ENCODE data around the gene IFNK. TPM values are rescaled to one million over a fixed set of nuclear protein-coding genes. Genes with fewer than 3 reads are reported as not detected.

Gene IFNK
- total RNA-seq, 1 experiment from 2014 or later: not detected

DNA sequence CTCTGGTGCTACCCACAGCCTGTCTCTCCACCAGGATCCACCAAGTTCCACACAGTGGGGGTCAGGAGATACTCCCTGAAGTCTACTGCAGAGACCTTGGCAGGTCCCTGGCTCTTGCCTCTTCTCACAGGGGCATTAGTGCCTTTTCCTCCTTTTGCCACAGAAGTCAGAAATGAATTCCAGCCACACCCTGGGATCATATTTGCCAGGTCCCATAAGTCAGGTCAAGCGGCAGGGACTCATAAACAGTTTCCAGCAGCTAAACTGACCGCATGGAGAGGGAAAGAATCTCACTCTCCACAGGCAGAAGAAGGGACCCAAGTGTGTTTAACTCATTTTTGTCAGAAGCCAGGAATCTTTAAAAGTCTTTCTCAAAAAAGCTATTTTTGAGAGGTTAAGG is 13.3 kb upstream of the IFNK start:
- no peak for DNase-seq (ENCODE audit: extremely low read depth, low read depth)

DNA sequence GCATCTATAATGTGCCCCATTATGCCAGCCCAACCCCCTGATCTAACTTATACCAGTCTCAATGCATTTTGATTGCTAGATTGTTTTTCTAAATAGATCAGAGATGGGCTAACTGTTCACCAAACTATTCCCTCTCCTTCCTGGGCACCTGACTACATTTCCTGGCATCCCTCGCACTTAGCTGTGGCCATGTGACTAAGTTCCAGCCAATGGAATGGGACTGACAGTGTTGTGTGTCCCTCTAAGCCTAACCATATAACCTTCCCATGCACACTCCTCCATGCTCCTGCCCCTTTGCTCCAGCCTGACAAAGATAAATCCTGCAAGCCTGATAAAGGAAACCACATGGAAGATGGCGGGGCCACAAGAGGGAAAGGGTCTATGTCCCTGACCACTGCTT is 12.3 kb upstream of the IFNK start:
- no peak for DNase-seq (ENCODE audit: extremely low read depth, low read depth)

DNA sequence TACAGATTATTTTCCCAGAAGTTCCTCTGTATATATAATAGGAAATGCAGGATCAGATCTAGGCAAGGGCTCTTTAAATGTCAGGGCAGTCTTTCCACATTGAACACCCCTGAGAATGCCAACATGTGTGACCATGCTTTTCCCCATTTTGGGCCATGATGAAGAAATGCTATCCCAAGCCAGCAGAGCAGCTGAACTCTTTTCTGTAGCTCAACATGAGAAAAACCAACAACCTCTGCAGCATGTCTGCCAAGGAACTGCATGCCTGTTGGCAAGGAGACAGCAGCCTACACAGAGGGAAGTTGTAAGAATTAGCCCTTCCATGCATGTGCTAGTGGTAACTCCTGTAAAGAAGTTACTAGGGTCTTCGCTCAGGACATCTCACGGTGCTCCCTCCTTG is 9.5 kb upstream of the IFNK start:
- no peak for DNase-seq (ENCODE audit: extremely low read depth, low read depth)

DNA sequence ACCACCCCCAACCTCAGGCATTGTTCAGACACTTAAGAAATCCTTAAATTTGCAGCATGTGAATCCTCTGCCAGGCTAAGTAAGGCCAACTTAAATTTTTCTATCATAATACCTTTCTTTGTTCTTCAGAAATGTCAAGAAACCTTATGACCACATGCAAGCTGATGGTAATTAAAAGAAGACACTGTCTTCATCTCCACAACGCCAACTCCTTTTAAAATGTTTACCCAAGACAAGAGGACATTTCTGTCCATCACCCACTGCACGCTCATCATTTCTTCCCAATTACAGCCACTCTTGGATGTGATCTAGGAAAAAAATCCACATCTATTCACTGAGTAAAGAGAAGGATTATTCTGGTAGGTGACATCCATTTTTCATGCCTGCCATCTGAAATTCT is 6.1 kb upstream of the IFNK start:
- no peak for DNase-seq (ENCODE audit: extremely low read depth, low read depth)

DNA sequence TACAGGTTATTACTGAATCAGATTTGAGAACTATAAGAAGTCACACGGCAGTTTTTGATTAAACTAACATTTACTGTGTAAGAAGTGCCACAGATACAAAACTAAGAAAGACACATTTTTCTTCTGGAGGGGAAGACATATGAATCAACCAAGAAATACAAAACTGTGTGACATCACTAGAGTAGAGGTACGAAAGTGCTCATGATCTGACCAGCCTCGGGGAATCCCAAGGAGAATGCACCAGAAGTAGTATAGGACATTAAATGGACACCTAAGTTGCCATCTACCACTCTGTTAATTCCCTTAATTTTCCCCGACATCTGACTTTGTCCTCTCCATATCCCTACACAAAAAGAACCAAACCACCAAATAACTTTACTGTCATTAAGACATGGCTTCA is 5.3 kb upstream of the IFNK start:
- DNase-seq (ENCODE audit: extremely low read depth, low read depth): no peak

DNA sequence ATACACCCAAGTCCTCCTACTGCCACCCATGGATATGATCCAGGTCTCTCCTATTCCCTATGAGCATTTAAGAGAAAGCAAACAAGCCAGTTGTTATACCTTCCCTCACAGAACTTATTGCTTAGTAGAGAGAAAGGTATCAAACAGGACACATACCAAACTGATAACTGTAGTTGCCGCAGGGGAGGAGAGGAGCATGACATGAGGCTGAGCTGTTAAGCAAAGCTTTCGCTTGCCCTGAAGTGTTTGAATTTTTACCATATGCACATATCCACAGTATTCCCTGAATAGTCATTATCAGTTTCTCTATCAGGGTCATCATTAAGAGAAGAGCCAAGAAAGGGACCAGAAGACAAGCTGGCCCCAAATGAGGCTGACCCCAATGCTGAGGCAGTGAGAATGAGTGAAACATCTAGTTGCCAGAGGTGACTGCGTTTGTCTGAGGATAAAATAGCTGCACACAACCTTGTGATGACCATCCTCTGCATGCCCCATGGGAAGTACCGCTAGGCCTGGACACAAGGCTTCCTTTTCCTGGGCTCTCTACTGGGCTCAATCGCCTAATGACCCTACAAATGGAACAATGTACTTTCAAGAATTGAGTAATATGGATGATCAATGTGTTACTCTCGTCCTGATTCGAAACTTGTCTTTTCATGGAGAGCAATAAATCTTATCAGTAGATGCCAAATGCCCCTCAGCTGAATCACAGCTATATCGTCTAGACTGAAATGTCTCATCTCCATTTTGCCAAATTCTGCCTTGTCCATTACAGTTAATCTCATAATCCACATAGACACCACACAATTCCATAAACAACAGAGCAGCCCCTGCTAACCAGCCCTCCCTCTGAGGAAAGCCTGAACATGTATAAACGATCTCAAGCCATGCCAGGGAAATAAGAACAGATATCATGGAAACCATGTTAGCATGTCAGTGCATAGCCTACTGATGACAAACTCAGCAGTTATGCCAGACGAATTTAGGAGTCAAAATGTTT is 4.3 kb upstream of the IFNK start:
- no peak for DNase-seq (ENCODE audit: extremely low read depth, low read depth)

DNA sequence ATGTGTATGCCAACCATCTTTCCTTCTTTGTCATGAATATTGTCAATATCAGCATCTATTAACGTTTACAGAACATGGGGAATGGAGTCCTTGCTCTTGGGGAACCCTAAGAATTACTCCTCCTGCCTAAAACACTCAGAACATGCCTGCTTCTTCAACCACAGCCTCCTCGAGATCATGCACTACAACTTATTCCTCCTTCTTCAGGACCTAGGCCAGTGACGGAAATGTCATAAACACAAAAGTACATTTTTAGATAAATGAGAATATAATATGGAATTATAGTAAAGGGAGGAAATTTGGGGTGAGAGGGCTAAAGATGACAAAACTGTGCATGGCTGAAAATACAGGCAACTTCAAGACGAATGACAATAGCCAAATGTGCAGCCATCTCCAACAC is 3.1 kb upstream of the IFNK start:
- DNase-seq (ENCODE audit: extremely low read depth, low read depth): no peak

DNA sequence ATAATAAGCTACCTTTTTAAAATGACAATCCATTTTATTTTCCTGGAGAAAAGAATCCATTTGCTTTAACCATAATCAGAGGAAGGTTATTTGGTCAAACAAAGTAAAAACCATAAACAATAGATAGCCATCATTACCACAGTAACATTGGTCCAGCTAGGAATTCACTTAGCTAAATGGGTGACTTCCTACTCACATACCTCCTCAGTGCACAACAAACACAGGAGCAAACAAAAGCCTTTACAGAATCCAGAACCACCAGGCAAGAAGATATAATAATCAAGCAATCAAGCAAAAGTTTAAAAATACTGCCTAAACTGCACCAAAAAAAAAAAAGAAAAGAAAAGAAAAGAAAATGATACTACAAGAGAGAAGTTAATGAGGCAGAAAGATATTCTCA is 949 bp upstream of the IFNK start:
- DNase-seq (ENCODE audit: extremely low read depth, low read depth): no peak

DNA sequence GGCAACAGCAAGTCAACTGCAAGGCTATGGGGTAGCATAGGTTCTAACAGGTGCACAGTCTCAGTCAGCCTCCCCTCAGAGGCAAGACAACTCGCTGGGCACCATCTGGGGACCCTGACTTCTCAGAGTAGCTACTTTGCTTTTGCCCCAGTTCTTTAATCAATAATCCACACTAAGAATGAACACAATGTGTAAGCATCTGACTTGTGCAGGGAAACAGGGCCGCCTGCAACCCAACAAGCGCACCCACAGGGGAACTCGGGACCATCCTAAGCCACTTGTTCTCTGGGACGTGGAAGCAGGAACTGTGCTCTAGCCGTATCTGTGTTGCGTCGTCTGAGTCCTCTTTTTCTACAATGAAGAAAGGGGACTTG is 3.6 kb downstream of the IFNK start:
- no peak for DNase-seq (ENCODE audit: extremely low read depth, low read depth)

DNA sequence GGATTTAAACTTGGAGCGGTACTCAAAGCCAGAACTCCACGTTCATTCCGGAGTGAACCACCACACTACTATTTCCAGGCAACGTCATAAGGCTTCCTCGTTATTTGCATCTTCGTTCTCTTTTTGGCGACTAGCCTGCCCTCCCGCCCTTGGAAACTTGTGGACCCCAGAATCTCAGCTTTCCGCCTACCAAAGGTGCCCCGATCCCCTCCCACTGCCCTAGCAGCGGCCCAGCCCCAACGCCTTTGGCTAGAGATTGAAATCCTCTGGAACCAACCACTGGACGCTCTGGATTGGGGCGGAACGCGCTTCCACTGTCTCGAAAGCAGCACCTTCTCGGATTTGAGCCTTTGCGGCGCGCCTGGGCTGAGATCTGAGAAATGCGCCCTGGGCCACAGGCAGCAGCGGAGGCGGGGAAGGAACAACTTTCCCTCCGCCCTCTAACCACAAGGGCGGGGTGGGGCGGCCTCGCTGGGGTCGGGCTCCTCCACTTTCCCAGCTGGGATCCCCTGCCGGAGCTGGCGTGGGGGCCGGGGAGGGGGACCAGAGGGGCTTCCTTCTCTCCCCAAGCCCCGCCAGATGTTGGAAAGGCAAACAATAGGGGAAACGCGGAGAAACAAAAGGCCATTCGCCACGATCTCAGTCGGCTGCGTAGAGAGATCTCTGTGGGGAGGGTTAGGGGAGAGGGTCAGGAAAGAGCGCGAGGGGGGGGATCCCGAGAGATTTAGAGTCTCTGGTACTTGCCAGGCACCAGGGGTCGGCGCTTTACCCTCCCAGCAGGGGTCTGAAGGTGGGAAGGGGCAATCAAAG is 4.2 kb downstream of the IFNK start:
- DNase-seq (ENCODE audit: extremely low read depth, low read depth): no peak

DNA sequence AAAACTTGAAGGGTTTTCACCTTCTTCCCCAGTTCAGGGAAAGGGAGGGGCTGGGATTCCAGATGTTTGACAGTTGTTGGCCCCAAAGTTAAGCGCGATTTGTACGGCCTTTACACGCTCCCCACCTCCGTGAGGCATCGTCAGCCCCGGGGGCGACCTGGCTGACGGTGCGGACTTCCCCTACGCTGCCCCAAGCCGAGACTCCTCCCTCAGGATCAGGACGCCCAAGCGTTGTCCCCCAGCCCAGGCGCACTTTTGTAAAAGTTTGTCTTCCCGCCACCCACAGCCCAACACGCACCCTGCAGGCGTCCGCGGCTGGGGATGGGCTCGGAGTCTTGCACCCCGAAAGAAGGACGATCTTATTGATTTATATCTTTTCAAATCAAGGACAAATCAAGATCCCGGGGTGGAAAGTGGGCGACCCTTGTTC is 4.8 kb downstream of the IFNK start:
- no peak for DNase-seq (ENCODE audit: extremely low read depth, low read depth)

DNA sequence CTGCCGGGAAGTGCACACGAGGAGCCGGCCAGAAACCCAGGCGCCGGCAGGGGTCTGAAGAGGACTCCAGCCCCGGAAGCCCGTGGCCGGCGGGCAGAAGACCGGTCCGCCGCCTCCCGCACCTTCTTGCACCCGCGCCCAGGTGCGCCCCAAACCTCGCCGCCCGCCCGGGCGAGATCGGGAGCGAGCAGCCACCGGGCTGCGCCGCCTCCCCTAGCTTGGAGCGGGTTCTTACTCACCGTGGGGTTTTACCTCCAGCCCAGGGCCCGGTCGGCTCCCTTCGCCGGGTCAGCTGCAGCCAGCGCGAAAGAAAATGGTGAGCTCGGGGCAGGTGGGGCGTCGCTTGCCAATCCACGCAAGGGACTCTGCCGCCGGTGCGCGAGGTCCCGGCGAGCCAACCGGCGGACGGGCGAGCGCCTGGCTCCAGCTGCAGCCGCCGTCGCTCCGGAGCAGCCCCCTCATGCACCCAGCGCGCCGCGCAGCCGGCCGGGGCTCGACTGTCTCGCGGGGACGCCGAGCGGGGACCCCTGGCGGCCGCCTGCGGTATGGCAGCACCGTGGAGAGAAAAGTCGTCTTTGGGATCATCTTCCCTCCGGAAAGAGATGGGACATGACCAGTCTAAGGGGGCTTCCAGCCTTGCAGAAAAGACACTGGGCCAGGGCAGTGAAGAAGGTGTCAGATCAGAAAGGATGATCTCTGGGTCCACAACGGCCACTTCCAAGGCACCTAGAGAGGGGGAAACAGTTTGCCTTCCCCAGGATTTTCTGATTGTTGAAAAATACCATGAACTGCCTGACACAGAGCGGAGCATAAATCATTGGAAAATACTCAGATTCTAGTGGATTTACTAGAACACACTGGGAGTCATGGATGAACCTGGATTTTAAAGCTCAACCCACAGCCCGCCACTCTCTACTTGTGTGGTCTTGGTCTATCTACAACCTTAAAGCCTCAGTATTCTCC is 5.5 kb downstream of the IFNK start, which contains the start of gene MOB3B:
Gene MOB3B, minus strand, starts transcription at position 499 of the 963 bp plus-strand sequence. CDS start 74,264 bp downstream, outside the sequence.
- peak; percentile 15 for DNase-seq (ENCODE audit: extremely low read depth, low read depth)

DNA sequence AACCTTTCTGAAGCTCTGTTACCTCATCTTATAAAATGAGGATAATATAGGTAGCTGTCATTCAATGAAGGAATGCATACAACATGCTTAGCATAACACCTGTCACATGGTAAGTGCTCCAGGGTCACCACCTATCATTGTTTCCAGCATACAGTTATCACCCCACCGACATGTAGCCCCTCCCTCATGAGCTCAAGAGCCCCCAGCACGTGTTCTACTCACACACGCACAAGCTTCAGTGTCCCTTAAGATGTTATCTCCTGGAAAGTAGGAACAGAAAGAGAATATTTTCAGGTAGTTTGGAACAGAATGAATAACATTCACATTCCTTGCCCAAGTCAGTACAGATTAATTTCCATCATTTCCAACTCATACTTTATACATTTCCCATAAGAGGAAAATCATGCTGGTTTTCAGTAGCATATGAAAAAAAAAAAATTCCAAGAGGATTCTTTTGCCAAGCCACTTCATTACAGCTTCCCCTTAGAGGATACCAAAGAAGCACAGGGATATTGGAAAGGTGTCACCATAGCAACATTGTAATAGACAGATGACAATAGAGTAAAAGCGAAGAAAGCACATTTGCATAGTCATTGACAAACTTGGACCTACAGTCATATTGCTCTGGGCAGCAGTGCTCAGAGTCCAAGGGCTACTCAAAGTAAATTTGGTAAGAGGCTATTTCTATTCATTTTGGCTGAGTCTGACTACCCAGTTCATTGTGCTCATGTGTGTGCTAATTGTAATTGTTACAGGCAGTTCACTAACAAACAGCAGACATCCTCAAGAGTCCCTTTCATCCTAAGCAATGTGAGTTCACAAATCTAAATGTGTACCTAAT is 7.0 kb downstream of the IFNK start:
- DNase-seq (ENCODE audit: extremely low read depth, low read depth): no peak

DNA sequence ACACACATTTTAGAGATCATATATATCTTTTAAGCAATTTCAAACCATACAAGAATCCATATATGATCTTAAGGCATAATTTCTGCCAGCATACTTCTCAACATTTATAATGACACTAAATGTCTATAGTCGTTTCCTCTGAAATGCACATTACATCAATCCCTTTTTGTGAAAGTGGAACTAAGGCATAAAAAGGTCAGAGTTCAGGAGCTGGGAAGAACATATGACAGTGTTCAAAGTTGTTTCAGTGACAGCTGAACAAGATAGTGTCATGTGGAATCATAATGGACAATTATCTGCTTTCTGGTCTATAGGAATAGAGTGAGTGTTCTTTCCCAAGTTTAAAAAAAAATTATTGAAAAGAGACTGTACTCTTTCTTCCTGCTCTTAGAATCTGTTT is 8.0 kb downstream of the IFNK start:
- no peak for DNase-seq (ENCODE audit: extremely low read depth, low read depth)

DNA sequence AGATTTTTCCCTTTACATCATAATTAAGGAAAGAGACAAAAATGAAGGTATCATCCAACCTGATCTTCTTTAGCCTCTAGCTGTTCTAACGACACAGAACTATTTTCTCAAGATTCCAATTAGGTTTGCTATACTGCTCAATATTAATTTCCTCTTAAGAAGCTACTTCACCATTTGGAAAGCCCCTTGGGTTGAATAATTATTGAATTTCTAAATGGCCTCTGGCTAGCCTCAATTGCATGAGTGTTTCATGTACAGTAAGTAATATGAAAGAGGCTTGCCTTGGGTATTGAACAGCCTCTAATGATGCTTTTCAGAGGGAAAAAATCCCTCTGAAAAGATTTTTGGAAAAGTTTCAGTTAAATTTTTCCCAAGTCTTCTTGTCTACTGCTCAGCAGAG is 9.2 kb downstream of the IFNK start:
- no peak for DNase-seq (ENCODE audit: extremely low read depth, low read depth)

DNA sequence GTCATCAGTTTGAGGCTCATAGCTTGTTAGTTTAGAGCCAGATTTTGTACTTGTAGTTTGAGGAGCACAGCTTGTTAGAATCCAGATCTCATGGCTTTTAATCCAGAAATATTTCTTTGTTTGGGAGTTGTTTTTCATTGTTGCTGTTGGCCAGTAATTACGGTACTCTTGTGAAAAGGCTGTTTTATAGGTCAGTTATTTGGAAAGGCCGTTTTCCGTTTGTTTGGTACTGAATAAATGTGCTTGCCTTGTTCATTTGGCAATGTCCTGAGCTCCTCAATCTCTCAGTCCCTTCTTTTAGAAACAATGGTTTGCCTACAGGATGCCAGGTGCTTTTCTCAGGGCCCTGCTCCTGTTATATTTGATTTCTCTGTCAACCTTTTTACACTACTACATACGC is 10.0 kb downstream of the IFNK start:
- DNase-seq (ENCODE audit: extremely low read depth, low read depth): no peak

DNA sequence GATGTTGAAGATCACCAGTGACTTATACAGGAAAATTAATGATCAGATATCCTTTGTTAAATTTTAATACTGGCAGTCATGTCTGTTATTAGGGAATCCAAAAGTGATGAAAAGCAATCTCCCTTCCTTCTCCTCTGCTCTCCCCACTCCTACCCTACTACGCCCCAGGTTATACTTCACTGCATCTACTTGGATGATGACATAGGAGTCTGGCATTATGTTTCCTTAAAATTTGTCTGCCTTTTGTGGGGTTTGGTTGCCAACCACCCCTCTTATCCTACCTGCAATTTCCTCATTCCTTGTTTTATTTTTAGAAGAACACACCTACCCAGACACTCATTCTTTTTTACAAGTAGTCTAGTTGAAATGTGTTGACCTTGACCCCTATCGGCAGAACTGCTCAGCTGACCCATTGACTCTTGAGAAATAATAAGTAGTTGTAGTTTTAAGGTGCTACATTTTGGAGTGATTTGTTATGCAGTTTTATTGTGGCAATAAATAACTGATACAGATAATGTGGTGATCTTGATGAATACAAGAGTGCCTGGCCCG is 10.6 kb downstream of the IFNK start:
- no peak for DNase-seq (ENCODE audit: extremely low read depth, low read depth)

DNA sequence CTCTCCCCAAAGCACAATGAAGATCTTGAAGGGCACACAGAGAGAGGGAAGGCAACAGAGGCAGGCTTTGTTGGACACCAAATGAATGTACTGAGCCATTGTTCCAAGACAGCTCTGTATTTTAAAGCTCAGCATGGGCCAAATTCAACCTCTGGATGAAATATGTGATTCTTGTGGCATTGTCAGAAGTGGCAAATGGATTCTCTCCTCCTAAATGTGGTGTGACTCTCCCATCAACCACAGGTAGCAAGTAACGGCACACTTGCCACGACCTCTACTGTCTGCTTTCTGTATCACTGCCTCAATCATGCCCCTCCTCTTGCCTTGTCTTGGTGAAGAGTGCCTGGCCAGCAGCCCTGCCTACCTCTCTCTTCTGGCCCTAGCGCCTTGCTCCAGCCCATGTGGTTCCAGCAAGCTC is 11.6 kb downstream of the IFNK start:
- DNase-seq (ENCODE audit: extremely low read depth, low read depth): no peak

DNA sequence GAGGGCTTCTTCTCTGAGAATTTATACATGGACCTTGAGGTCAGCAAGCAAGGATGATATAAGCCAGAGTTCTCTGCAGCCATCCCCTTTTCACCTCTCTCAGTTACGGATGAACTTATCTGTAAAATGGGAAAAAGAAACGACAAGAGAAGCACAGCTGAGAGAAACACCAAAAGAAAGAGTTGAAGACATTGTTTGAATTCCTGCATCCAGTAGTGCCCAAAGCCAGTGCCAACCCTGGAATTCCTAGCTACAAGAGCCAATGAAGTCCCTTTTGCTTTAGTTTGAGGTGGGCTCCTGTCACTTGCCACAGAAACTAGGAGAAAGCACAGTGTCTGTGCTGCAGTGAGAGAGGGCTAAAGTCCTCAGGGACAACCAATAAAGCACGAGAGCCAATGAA is 12.1 kb downstream of the IFNK start:
- no peak for DNase-seq (ENCODE audit: extremely low read depth, low read depth)

Data from NCI-H460 (cell line).